SU-DHL-6 (cell line): ENCODE results near the gene MIGA2.

ENCODE experiments used
- EZH2phosphoT487 ChIP-seq: fragments of 200-600 bp; sonication (generic), shearing (Covaris generic); conservative IDR thresholded peaks from 2 replicates; pipeline ENCODE4 v1.6.1; 2018; ENCODE audit warnings: mild to moderate bottlenecking, antibody characterized with exemption, low read length, moderate library complexity, mixed read lengths
- TF ChIP-seq, protein P1 (sequence below): fragments of 200-600 bp; sonication (generic); IDR thresholded peaks from one replicate; pipeline ENCODE4 v1.5.1; 2017; ENCODE audit warnings: antibody characterized with exemption, mild to moderate bottlenecking, low read length, moderate library complexity; ENCODE audit not compliant: insufficient read depth, poor library complexity, severe bottlenecking

DNA sequence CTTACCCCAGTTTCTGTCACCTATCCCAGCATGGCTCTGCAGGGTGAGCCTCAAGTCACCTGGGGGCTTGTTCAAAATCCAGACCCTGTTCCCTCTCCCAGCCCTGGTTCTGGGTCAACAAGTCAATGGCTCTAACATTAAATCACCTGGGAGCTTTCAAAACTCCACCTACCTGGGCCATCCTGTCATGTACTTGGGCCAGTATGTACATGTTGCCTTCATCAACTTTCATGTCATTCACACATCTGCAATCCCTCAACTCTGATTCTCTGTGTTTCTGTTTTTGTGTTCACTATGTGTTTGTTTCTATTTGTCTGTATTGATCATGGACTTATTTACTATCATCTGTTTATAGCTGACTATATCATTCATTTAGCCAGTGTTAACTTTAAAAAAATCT is 6.2 kb upstream of the MIGA2 start:
- TF ChIP-seq, protein P1, sequence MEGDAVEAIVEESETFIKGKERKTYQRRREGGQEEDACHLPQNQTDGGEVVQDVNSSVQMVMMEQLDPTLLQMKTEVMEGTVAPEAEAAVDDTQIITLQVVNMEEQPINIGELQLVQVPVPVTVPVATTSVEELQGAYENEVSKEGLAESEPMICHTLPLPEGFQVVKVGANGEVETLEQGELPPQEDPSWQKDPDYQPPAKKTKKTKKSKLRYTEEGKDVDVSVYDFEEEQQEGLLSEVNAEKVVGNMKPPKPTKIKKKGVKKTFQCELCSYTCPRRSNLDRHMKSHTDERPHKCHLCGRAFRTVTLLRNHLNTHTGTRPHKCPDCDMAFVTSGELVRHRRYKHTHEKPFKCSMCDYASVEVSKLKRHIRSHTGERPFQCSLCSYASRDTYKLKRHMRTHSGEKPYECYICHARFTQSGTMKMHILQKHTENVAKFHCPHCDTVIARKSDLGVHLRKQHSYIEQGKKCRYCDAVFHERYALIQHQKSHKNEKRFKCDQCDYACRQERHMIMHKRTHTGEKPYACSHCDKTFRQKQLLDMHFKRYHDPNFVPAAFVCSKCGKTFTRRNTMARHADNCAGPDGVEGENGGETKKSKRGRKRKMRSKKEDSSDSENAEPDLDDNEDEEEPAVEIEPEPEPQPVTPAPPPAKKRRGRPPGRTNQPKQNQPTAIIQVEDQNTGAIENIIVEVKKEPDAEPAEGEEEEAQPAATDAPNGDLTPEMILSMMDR: no peak
- TF ChIP-seq EZH2phosphoT487: no peak
